GM12865 (cell line): Measurements from ENCODE around the gene F5.

Source experiments
- DNase-seq: peaks from one replicate; pipeline ENCODE4 v3.0.0; 2010; ENCODE audit warnings: low read depth
- H3K4me3 ChIP-seq: 2 replicates; pipeline ENCODE4 v1.5.1; 2011; ENCODE audit warnings: mild to moderate bottlenecking, low read depth, low read length, control low read depth
- CTCF ChIP-seq: IDR thresholded peaks from 2 replicates; pipeline ENCODE4 v1.5.1; 2011; ENCODE audit warnings: low read length, control low read depth, low read depth, inconsistent platforms; ENCODE audit not compliant: insufficient read depth; ENCODE audit errors: missing control alignments

The F5 gene

DNA sequence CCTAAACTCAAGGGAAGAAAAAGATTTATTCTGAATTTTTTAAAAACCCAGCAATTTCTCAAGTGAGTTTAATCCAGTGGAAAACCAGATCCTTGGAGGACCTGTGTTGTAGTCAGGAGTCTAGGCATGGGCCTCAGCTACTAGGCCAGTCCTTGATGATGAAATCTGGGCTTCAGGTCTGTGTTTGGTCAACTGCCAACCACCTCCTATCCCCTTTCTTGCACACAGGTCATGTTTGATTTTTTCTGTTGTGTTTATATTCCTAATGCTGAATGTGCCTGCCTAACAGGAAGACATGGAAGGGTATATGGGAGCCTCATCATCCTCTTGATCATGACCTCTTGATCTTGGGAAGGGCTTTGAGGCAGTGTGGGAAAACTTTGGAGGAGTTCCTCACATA lies 62.4 kb downstream of the F5 start:
- no peak overlapping the region for H3K4me3 ChIP-seq
- no peak for DNase-seq
- TF ChIP-seq CTCF = no peak

DNA sequence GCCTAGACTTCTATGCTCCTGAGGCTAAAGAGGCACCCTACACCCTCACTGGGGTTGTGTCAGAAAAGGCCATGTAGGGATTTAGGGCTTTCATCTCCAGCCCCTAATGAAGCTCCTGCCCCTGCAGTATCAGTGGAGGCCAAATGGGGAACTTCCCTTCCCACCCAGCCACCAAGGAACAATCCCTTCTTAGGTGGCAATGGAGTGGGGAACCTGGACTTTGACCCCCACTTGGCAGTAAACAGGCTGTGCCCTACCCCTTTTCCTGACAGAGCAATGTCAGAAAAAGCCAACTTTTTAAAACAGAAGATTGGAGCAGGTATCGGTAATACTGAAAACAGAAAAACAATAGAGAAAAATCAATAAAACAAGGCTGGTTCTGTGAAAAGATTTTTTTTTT lies 65.1 kb downstream of the F5 start:
- no peak overlapping the region for H3K4me3 ChIP-seq
- no peak for TF ChIP-seq CTCF
- DNase-seq = no peak

GRCh38 chr1:169517558-169518186 lies 68.6 kb downstream of the F5 start:
- no peak for DNase-seq

DNA sequence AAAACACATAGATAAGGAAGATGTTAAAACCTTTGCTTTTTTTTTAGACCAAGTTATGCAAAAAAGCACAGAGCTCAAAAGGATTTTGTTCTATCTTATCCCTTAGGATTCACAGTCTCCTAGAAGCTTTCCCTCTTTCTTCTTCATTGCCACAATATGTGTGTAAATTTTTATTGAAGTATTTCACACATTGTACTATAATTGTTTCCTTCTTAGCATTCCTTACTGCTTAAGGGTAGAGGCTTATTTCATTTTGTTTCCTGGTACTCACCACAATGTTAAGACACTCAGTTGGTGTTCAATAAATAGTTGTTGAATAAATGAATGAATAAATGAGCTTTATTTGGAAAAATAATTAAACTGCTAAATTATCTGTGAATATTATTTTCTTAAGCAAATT lies 70.6 kb downstream of the F5 start:
- H3K4me3 ChIP-seq = no peak overlapping the region
- no peak for DNase-seq
- TF ChIP-seq CTCF = no peak

More at GRCh38 chr1:169517558-169518186, 68.6 kb downstream of the F5 start:
- TF ChIP-seq CTCF = no peak
- no peak overlapping the region for H3K4me3 ChIP-seq

DNA sequence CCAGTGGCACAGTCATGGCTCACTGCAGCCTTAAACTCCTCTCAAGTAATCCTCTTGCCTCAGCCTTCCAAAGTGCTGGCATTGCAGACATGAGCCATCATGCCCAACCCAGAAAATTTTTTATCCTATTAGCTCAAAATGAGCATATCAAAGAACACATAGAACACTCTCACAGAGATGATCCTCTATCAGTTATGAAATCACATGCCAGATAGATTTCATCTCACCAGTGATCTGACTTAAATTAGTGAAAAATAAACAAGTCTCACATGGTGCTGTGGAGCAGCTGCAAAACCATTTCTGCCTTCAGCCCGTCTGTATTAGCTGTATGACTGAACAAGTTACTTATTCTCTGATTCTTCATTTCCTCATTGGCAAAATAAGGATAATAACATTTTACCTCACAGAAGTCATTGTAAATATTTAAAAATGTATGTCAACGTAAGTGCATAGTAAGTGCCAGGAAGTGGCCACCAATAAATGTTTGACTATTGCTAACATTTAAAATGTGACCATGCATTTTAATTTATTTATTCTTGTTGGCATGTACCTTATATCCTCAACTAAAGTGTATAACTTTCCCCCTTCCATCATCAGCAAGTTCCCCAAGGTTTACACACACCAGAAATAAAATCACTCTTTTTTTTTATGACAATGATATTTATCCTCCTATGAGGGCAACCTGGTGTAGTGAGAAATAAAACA lies 71.6 kb downstream of the F5 start:
- DNase-seq = no peak
- no peak for TF ChIP-seq CTCF
- no peak overlapping the region for H3K4me3 ChIP-seq

DNA sequence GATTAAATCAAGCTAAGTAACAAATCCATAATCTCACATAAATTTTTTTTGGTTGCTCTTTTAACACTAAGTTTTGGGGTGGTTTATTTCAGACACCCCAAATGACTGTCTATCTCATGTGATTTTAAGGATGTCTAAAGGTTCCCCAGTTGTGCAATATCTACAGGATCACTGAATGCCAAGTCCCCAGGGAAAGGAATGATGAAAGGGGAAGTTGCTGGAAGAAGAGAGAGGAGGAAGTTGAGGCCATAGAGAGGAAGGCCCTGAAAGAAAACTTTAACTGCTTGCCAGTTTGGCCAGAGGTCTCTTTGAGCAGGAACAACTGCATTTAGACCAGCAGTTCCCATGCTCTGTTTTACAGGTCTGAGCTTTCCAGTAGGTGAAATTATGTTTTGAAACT lies 73.1 kb downstream of the F5 start:
- TF ChIP-seq CTCF = no peak
- DNase-seq = no peak
- H3K4me3 ChIP-seq = no peak overlapping the region
